Tibial nerve (tissue), 3 donors: ENCODE results near the gene CC2D2B.

Experiments used
- POLR2A ChIP-seq, 2 donors: fragments of 450-650 bp; IDR thresholded peaks; one replicate each; pipeline ENCODE4 v1.6.1; 2017; ENCODE audit warnings: antibody characterized with exemption in 2 of 2, mild to moderate bottlenecking in 2 of 2, moderate library complexity in 2 of 2
- TF ChIP-seq, protein P1 (sequence below), 5 experiments: fragments of 200-600 bp in 3 of 5; fragments of 450-650 bp in 2 of 5; sonication (generic) in 3 of 5; IDR thresholded peaks; one replicate each; pipeline ENCODE4 v1.5.1; 2016 to 2019; ENCODE audit warnings: antibody characterized with exemption in 5 of 5, mild to moderate bottlenecking in 3 of 5, moderate library complexity in 2 of 5

DNA sequence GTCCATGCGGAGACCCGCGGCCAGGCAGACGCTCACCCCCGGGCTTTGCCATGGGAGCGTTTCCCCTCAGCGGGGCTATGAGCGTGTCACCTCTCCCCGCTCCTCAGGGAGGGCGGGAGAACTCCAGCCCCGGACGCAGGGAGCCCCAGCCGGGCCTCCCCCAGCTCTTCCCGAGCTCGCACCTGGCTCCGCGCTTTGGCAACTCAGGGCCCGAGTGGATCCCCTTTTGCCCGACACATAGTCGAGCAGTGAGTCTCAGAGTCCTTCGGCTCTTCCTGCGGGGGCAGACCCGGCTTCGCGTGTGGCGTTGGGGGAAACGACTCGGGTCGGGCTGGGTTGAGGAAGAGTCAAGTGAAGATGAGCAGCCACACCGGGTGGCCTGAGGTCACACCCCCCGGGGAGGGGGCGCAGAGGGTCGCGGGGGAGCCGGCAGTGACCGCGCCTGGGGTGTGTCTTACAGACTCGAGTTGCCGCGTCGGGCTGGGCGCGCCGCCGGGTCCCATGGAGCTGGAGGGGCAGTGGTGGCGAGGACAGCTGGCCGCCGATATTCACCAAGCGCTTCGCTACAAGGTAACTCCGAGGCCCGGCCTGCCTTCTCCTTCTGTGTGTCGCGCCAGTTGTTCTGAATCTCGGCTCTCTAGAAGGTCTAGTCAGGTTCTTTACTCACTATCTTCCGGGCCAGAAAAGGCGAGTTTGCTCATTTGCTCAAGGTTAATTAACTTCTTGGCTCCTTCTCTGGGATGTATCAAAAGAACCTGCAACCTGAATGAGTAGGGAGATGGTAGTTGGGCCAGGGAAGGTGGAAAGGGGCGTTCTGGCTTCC, 136.3 kb downstream of the CC2D2B start:
- TF ChIP-seq, protein P1, sequence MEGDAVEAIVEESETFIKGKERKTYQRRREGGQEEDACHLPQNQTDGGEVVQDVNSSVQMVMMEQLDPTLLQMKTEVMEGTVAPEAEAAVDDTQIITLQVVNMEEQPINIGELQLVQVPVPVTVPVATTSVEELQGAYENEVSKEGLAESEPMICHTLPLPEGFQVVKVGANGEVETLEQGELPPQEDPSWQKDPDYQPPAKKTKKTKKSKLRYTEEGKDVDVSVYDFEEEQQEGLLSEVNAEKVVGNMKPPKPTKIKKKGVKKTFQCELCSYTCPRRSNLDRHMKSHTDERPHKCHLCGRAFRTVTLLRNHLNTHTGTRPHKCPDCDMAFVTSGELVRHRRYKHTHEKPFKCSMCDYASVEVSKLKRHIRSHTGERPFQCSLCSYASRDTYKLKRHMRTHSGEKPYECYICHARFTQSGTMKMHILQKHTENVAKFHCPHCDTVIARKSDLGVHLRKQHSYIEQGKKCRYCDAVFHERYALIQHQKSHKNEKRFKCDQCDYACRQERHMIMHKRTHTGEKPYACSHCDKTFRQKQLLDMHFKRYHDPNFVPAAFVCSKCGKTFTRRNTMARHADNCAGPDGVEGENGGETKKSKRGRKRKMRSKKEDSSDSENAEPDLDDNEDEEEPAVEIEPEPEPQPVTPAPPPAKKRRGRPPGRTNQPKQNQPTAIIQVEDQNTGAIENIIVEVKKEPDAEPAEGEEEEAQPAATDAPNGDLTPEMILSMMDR (IDR thresholded peaks at IDR 0.05) = no peak
- TF ChIP-seq POLR2A (IDR thresholded peaks at IDR 0.05) = no peak
